ENCODE results near the gene RPL36.

Gene RPL36

GRCh38 chr19:5690955-5691821 lies 1.1 kb downstream of the RPL36 start:
- H3K27ac Mint-ChIP-seq = peak overlapping the region; percentile 100
- no peak for TF ChIP-seq CTCF (IDR thresholded peaks at IDR 0.05)
- no peak for DNase-seq
- H3K9me3 Mint-ChIP-seq = peaks cover 3% of the 10 kb centered on the region
- peaks cover 5% of the 10 kb centered on the region for H3K27me3 Mint-ChIP-seq (ENCODE audit: low read depth, poor library complexity)
- peak overlapping the region; percentile 100 for H3K4me3 Mint-ChIP-seq
- H3K4me1 Mint-ChIP-seq = peaks cover 20% of the 10 kb centered on the region
- H3K36me3 Mint-ChIP-seq (ENCODE audit: low read depth) = peaks cover 10% of the 10 kb centered on the region

GRCh38 chr19:5691822-5692722 lies 2.0 kb downstream of the RPL36 start:
- peaks cover 10% of the 10 kb centered on the region for H3K36me3 Mint-ChIP-seq (ENCODE audit: low read depth)
- peaks cover 3% of the 10 kb centered on the region for H3K27me3 Mint-ChIP-seq (ENCODE audit: low read depth, poor library complexity)
- H3K4me3 Mint-ChIP-seq = peak overlapping the region; percentile 100
- no peak for DNase-seq
- peaks cover 3% of the 10 kb centered on the region for H3K9me3 Mint-ChIP-seq
- peaks cover 16% of the 10 kb centered on the region for H3K4me1 Mint-ChIP-seq
- peak overlapping the region; percentile 96 for H3K27ac Mint-ChIP-seq
- no peak for TF ChIP-seq CTCF (IDR thresholded peaks at IDR 0.05)

DNA sequence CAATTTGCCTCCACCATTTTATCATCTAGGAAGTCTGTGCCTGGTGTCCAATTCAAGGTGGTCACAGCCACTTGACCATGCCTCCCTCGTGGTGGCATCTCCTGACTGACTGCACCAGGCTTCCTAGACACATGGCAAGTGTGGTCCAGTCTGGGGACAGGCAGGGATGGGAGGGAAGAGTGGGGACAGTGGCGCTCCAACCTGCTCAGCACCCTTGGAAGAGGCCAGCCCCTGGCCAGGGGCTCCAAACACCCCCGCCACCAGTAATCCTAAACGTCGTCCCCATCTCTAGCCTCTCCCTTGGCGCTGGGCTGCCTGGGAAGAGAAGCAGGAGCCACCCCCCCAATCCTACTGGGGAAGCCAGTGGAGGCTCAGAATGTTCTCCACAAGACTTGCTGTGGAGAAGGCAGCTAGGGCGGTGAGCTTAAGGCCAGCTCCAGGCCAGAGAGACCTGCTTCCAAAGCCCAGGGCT lies 2.7 kb downstream of the RPL36 start:
- Mint-ChIP-seq H3K4me1 (peaks cover 16% of the 10 kb centered on the region), H3K27ac (peak overlapping the region; percentile 96), H3K27me3 (ENCODE audit: low read depth, poor library complexity) (peaks cover 3% of the 10 kb centered on the region), H3K4me3 (peak overlapping the region; percentile 100), H3K9me3 (peaks cover 3% of the 10 kb centered on the region), H3K36me3 (ENCODE audit: low read depth) (peaks cover 10% of the 10 kb centered on the region)
- no peak for TF ChIP-seq CTCF (IDR thresholded peaks at IDR 0.05)
- DNase-seq = no peak

DNA sequence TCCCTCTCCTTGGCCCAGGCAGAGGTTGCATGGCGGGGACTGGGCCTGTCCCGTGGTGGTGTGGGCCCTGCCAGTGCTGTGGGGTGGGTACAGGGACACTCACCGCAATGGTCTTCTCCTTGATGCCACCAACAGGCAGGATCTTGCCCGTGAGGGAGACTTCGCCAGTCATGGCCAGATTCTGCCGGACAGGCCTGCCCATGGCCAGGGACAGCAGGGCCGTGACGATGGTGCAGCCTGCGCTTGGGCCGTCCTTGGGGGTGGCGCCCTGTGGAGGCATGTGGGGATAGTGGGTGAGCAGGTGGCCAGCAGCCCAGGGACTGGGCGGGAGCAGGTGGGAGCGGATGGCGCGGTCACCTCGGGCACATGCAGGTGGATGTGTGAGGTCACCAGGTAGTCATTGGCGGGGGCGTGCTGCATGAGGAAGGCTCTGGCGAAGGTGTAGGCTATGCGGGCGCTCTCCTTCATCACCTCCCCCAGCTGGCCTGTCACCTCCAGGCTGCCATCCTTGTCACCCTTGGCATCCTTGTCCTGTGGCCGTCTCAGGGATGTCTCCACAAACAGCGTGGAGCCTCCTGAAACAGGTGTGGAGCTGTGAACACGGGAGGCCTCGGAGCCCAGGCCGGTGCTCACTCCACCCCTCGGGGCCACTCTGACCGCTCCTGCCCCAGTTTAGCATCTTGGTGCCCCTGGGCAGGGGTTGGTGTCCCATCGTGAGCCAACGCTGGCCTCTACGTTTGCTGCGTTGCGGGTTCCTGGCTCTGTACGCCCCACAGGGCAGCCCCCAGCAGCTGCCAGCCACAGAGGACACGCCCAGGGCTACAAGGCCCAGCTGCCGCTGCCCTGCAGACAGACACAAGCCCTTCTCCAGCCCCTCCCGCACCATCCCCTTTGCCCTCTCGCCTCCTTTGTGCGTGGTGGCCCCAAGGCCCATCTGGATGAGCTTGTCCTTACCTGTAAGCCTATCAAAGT lies 3.4 kb downstream of the RPL36 start:
- H3K4me3 Mint-ChIP-seq = no peak overlapping the region
- H3K27ac Mint-ChIP-seq = peak overlapping the region; percentile 22
- H3K4me1 Mint-ChIP-seq = peaks cover 16% of the 10 kb centered on the region
- DNase-seq = no peak
- no peak for TF ChIP-seq CTCF (IDR thresholded peaks at IDR 0.05)
- peaks cover 3% of the 10 kb centered on the region for H3K27me3 Mint-ChIP-seq (ENCODE audit: low read depth, poor library complexity)
- peaks cover 5% of the 10 kb centered on the region for H3K36me3 Mint-ChIP-seq (ENCODE audit: low read depth)
- H3K9me3 Mint-ChIP-seq = no peaks in the 10 kb centered on the region

DNA sequence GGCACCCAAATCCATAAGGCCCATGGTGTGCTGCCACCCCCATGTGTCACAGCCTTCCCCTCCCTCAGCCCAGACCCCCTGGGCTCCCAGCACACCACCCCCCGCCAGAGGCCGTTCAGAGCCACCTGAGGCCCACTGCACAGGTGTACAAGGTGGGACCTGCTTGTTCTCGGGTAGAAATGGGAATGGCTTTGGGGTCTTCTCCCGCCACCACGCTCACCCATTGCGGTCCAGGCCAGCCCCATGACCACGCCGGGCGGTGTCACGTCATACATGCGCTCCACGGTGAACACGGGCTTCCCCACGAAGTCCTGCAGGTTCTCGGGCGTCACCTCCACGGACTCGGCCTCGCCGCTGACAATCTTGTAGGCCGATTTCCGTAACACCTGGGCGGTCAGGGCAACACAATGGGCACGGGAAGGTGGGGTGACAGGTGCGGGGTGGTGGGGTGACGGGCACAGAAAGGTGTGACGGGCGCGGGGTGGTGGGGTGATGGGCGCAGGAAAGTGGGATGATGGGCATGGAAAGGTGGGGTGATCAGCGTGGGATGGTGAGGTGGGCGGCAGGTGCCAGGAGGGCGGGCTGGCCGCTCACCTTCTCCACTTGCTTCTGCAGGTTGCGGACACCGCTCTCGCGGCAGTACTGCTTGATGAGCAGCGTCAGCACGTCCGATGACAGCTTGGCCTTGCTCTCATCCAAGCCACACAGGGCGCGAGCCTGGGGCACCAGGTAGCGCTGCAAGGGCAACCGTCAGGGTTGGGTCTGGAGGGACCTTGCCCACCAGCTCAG lies 4.3 kb downstream of the RPL36 start:
- H3K36me3 Mint-ChIP-seq (ENCODE audit: low read depth) = peaks cover 12% of the 10 kb centered on the region
- no peak for DNase-seq
- H3K4me1 Mint-ChIP-seq = peaks cover 16% of the 10 kb centered on the region
- H3K27ac Mint-ChIP-seq = no peak overlapping the region
- no peak overlapping the region for H3K4me3 Mint-ChIP-seq
- TF ChIP-seq CTCF (IDR thresholded peaks at IDR 0.05) = no peak
- no peaks in the 10 kb centered on the region for H3K9me3 Mint-ChIP-seq
- H3K27me3 Mint-ChIP-seq (ENCODE audit: low read depth, poor library complexity) = peaks cover 3% of the 10 kb centered on the region
